GM18505 (cell line): ENCODE data around the gene TLR2.

Source experiments
- ATAC-seq: cut with Tn5 transposase; IDR thresholded peaks from one replicate; pipeline ENCODE4 v1.9.1; 2021; ENCODE audit not compliant: unreplicated experiment
- POLR2A ChIP-seq: IDR thresholded peaks from 4 replicates; pipeline ENCODE4 v1.6.1; 2011; ENCODE audit warnings: borderline replicate concordance; ENCODE audit not compliant: insufficient read depth, insufficient read length; ENCODE audit errors: extremely low read depth

Gene TLR2

GRCh38 chr4:153683763-153684181 is 308 bp upstream of the TLR2 start:
- no peak for TF ChIP-seq POLR2A
- no peak for ATAC-seq

DNA sequence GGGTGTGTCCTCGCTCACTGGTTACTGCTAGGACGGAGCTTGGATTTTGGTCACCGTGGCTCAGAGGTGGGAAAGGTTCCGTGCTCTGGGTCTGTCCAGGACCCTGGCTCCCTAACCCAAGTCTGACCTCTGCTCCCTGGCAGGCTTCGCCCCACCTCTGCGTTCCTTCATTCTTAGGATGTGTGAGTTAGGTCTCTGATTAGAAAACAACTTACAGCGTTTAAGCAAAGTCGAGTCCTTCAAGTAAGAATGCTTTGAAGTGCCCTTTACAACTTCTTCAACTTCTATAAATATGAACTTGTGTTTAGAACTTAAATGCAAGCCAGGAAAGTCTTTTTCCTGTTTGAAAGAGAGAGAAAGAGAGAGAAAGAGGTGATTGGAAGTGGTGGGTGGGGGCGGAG is 891 bp downstream of the TLR2 start:
- peak; percentile 11 for ATAC-seq
- TF ChIP-seq POLR2A = no peak

- ATAC-seq = no peak
- TF ChIP-seq POLR2A = no peak
These were observed 20.4 kb downstream of the TLR2 start for GRCh38 chr4:153704522-153704921.

GRCh38 chr4:153705743-153706468 is 21.8 kb downstream of the TLR2 start:
- TF ChIP-seq POLR2A = no peak
- ATAC-seq = peak; percentile 83

DNA sequence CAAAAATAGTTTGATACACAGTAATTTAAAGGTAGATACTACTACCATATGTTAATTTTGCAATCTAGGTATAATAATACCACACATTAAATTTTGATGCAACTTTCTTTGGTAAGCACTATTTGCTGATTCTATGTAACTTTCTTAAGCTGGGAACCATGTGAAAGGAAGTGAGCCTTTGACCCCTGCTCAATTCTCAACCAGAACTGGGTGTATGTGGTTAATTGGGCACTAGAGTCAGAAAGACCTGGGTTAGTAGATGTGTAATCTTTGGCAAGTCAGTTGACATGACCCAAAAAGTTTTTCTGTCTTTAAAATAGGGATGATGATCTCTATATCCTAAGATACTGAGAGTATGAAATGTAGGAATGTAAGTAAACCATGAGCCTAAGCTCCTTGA is 22.4 kb downstream of the TLR2 start:
- no peak for TF ChIP-seq POLR2A
- ATAC-seq = peak; percentile 39

GRCh38 chr4:153710681-153711080 is 26.6 kb downstream of the TLR2 start:
- ATAC-seq = no peak
- no peak for TF ChIP-seq POLR2A

DNA sequence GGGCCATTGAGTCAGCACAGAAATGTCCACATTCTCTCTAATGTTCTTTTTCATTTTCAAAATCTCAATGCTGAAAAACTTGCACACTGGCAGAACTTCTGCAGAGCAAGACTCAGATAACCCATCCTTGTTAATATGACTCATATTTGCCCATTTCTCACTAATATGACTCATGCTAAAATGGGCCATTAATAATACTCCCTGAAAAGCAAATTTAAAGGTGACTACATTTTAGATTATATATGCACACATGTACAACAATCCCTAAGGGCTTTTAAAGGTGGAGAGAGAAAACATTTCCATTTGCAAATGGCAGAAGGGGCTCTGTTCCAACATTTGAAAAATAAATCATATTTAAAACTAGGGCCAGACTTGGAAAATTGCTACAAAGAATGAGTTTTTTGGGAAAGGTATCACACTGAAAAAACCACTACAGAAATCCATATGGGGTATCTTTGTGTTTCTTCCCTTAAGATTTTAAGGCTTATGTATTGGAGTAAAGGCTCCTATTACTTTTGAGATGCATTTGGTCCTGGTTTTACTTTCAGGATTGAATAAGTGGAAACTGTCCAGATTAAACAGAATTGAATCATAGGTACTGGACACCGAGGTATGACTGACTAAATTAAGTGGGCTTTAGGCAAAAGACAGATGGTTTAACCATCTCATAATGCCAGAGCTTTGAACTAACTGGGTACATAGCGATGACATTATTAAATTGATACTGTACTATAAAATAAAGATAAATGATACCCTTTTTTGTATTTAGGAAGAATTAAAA is 30.0 kb downstream of the TLR2 start:
- no peak for TF ChIP-seq POLR2A
- ATAC-seq = no peak

DNA sequence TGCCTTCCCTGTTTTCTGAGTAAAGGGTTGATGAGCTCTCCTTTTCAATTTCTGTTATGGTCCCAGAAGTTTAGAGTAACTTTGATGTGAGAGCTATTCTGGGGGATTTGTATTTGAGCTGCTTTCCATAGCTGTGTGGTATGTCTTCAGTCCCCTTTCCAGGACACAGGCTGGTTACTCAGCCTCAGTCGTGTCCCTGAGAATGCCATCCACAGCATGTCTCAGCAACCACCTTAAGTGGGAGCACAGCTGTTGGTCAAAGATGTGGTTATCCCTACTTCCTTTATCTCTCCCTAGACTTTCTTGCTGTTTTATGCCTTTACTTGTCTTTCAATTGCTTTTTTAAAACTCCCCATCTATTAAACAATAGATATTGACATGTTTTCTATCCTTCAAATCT is 38.0 kb downstream of the TLR2 start:
- no peak for ATAC-seq
- TF ChIP-seq POLR2A = no peak

GRCh38 chr4:153724606-153725005 is 40.5 kb downstream of the TLR2 start:
- no peak for ATAC-seq
- TF ChIP-seq POLR2A = no peak

GRCh38 chr4:153725136-153725830 is 41.2 kb downstream of the TLR2 start:
- TF ChIP-seq POLR2A = no peak
- ATAC-seq = no peak

DNA sequence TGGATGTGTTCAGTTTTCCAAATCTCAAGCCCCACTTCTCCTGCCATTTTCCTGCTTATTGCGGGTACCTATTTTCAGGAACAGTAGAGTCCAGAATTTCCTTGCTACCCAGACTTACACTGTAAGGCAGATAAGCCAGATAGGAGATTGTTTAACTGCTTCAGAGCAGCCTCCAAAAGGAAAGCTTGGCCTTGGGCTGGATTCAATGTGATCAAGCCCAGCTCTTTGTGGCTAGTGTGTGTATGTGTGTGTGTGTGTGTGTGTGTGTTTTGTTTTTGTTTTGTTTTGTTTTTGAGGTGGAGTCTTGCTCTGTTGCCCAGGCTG is 41.7 kb downstream of the TLR2 start:
- no peak for ATAC-seq
- TF ChIP-seq POLR2A = no peak

DNA sequence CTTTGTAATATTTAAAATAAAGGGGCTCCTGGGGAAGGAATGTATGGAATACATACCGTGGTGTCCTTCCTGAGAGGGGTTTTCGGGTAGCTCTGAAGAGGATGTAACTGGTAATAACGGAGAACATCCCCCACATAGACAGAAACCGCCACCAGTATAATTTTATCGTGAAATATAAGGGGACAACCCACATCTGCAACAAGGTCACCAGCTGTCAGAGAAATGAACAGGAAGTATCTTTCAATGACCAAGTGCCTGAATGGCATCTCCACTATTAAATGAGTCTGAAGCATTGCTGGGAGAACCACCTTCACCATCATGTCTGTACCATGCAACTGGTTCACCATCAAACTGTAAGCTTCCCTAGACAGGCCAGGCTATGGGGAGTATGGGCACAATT is 44.1 kb downstream of the TLR2 start:
- no peak for TF ChIP-seq POLR2A

DNA sequence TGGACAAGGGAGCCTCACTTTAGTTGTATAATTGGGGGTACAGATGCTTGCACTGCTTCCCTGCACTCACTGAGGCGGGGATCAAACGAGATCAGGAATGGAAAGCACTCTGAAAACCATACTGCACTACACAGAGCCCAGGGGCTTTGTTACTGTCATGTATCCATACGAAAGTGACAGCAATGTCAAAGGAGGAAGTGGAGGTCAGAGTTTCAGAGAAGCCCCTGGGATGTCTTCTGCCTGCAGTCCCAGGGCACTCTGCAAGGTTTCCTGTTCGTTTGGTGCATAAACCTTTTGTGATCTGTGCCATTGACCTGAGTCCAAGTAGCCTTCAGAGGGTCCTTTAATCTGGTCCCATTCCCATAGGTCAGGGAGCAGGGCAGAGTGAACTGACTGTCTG is 44.6 kb downstream of the TLR2 start:
- no peak for TF ChIP-seq POLR2A
- ATAC-seq = peak; percentile 37

More for the DNA sequence above, 44.1 kb downstream of the TLR2 start:
- ATAC-seq = no peak

GRCh38 chr4:153729895-153730294 is 45.8 kb downstream of the TLR2 start:
- ATAC-seq = peak; percentile 42
- no peak for TF ChIP-seq POLR2A
